GM12878 (cell line): ENCODE data around the gene TICRR.

Experiments used
- E2F4 ChIP-seq: IDR thresholded peaks from 2 replicates; pipeline ENCODE4 v1.6.1; 2012; ENCODE audit warnings: low read depth, low read length, improper control_type of control experiment
- GABPA ChIP-seq: IDR thresholded peaks from 2 replicates; pipeline ENCODE4 v1.6.1; 2014; ENCODE audit warnings: antibody characterized with exemption, low read depth, mild to moderate bottlenecking, inconsistent platforms
- MAX ChIP-seq: IDR thresholded peaks from 2 replicates; pipeline ENCODE4 v1.6.1; 2012; ENCODE audit warnings: low read depth, low read length, improper control_type of control experiment
- PML ChIP-seq: IDR thresholded peaks from 2 replicates; pipeline ENCODE4 v1.6.1; 2012; ENCODE audit warnings: low read length, inconsistent platforms
- POLR2A ChIP-seq: IDR thresholded peaks from 2 replicates; pipeline ENCODE4 v1.6.1; 2011; ENCODE audit warnings: low read depth, mild to moderate bottlenecking, low read length
- POLR2AphosphoS5 ChIP-seq: IDR thresholded peaks from 2 replicates; pipeline ENCODE4 v1.6.1; 2011; ENCODE audit warnings: mild to moderate bottlenecking, low read length, inconsistent platforms
- SUPT20H ChIP-seq: IDR thresholded peaks from 2 replicates; pipeline ENCODE4 v1.6.1; 2011; ENCODE audit warnings: low read depth, mild to moderate bottlenecking, low read length, moderate library complexity, borderline replicate concordance; ENCODE audit not compliant: control insufficient read depth
- TARDBP ChIP-seq: IDR thresholded peaks from 2 replicates; pipeline ENCODE4 v1.6.1; 2016; ENCODE audit warnings: borderline replicate concordance
- USF1 ChIP-seq: IDR thresholded peaks from 2 replicates; pipeline ENCODE4 v1.6.1; 2011; ENCODE audit warnings: borderline replicate concordance, low read depth, mild to moderate bottlenecking, moderate library complexity, mixed read lengths, low read length; ENCODE audit not compliant: insufficient read depth; ENCODE audit errors: extremely low read length
- TF ChIP-seq, protein P1 (sequence below): fragments of 450-650 bp; IDR thresholded peaks from 2 replicates; pipeline ENCODE4 v1.6.1; 2017; ENCODE audit warnings: mild to moderate bottlenecking, moderate library complexity
- TF ChIP-seq, protein P2 (sequence below): IDR thresholded peaks from 2 replicates; pipeline ENCODE4 v1.6.1; 2012; ENCODE audit warnings: mild to moderate bottlenecking, low read depth, low read length

- no peak for TF ChIP-seq GABPA
- TF ChIP-seq USF1, result no peak
- TF ChIP-seq, protein P1, sequence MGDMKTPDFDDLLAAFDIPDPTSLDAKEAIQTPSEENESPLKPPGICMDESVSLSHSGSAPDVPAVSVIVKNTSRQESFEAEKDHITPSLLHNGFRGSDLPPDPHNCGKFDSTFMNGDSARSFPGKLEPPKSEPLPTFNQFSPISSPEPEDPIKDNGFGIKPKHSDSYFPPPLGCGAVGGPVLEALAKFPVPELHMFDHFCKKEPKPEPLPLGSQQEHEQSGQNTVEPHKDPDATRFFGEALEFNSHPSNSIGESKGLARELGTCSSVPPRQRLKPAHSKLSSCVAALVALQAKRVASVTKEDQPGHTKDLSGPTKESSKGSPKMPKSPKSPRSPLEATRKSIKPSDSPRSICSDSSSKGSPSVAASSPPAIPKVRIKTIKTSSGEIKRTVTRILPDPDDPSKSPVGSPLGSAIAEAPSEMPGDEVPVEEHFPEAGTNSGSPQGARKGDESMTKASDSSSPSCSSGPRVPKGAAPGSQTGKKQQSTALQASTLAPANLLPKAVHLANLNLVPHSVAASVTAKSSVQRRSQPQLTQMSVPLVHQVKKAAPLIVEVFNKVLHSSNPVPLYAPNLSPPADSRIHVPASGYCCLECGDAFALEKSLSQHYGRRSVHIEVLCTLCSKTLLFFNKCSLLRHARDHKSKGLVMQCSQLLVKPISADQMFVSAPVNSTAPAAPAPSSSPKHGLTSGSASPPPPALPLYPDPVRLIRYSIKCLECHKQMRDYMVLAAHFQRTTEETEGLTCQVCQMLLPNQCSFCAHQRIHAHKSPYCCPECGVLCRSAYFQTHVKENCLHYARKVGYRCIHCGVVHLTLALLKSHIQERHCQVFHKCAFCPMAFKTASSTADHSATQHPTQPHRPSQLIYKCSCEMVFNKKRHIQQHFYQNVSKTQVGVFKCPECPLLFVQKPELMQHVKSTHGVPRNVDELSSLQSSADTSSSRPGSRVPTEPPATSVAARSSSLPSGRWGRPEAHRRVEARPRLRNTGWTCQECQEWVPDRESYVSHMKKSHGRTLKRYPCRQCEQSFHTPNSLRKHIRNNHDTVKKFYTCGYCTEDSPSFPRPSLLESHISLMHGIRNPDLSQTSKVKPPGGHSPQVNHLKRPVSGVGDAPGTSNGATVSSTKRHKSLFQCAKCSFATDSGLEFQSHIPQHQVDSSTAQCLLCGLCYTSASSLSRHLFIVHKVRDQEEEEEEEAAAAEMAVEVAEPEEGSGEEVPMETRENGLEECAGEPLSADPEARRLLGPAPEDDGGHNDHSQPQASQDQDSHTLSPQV, result no peak
- no peak for TF ChIP-seq TARDBP
- TF ChIP-seq POLR2AphosphoS5, result no peak
- no peak for TF ChIP-seq E2F4
- no peak for TF ChIP-seq PML
- TF ChIP-seq, protein P2, sequence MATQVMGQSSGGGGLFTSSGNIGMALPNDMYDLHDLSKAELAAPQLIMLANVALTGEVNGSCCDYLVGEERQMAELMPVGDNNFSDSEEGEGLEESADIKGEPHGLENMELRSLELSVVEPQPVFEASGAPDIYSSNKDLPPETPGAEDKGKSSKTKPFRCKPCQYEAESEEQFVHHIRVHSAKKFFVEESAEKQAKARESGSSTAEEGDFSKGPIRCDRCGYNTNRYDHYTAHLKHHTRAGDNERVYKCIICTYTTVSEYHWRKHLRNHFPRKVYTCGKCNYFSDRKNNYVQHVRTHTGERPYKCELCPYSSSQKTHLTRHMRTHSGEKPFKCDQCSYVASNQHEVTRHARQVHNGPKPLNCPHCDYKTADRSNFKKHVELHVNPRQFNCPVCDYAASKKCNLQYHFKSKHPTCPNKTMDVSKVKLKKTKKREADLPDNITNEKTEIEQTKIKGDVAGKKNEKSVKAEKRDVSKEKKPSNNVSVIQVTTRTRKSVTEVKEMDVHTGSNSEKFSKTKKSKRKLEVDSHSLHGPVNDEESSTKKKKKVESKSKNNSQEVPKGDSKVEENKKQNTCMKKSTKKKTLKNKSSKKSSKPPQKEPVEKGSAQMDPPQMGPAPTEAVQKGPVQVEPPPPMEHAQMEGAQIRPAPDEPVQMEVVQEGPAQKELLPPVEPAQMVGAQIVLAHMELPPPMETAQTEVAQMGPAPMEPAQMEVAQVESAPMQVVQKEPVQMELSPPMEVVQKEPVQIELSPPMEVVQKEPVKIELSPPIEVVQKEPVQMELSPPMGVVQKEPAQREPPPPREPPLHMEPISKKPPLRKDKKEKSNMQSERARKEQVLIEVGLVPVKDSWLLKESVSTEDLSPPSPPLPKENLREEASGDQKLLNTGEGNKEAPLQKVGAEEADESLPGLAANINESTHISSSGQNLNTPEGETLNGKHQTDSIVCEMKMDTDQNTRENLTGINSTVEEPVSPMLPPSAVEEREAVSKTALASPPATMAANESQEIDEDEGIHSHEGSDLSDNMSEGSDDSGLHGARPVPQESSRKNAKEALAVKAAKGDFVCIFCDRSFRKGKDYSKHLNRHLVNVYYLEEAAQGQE, result no peak
- TF ChIP-seq SUPT20H, result no peak
- no peak for TF ChIP-seq POLR2A
- no peak for TF ChIP-seq MAX
Measured at GRCh38 chr15:89640245-89640644, 65.0 kb downstream of the TICRR start.
